Embryonic facial prominence (tissue), 1 donor: Measurements from ENCODE around the gene FKBP4.

Source experiments
- DNase-seq: peaks from one replicate; pipeline ENCODE4 v3.0.0-alpha.2; 2016; ENCODE audit errors: extremely low spot score

FKBP4 gene

DNA sequence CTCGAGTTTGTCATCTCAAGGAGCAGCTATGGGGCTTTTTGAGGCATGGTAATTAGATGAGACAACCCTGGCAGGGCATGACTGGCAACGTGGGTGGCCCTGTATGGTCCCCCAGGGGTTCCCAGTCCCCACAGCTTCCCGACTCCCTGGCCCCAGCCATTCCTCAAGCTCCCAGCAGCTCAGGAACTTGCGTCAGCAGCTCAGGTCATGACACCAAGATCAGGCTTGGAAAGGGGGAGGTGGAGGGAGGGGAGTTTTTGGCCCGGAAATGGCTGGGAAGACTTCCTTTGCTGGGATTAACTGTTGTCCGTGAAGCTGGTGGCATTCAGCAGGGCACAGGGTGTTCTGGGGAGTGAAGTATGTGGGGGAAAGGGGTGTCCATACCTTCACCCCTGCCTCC lies 50.5 kb downstream of the FKBP4 start:
- DNase-seq: no peak

DNA sequence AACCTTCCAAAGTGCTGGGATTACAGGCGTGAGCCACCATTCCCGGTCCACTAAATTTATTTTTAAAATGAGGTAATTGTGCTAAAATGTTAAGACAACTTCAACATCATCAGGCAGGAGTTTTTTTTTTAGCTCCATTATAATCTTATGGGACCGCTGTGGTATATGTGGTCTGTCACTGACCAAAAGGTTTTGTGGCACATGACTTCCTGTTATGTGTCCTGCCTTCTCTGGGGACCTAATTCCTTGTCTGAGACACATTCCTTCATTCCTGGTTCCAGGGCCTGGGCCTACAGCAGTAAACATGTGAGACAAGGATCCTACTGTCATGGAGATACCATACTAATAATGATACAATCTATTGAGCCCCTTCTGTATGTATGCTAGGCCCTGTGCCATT lies 57.2 kb downstream of the FKBP4 start:
- no peak for DNase-seq

GRCh38 chr12:2853626-2854025 lies 58.9 kb downstream of the FKBP4 start:
- no peak for DNase-seq
